UCSD-AML1 (cell line): ENCODE measurements around the gene KCNF1.

Experiments
- DNase-seq: peaks from one replicate; lab custom pipeline; 2025; ENCODE audit not compliant: unreplicated experiment; lab: John Stamatoyannopoulos, UW

KCNF1 gene

GRCh38 chr2:10911291-10912075 is at the start of gene KCNF1:
KCNF1 (plus strand) TSS chr2:10911934; CDS start chr2:10912427, 493 bp downstream.
- no peak for DNase-seq

GRCh38 chr2:10862330-10862729 is 49.4 kb upstream of the KCNF1 start:
- no peak for DNase-seq

- DNase-seq = no peak
These were observed 48.7 kb upstream of the KCNF1 start for GRCh38 chr2:10863047-10863446.

- peak; percentile 50 for DNase-seq
These were observed 47.9 kb upstream of the KCNF1 start for GRCh38 chr2:10863837-10864236.

GRCh38 chr2:10864251-10864650 is 47.5 kb upstream of the KCNF1 start:
- no peak for DNase-seq

GRCh38 chr2:10864861-10865636 is 46.7 kb upstream of the KCNF1 start:
- no peak for DNase-seq

GRCh38 chr2:10865841-10866240 is 45.9 kb upstream of the KCNF1 start:
- no peak for DNase-seq

GRCh38 chr2:10867692-10868420 is 43.9 kb upstream of the KCNF1 start:
- DNase-seq = no peak

GRCh38 chr2:10868465-10869314 is 43.0 kb upstream of the KCNF1 start:
- DNase-seq = no peak

- DNase-seq = no peak
These were observed 39.8 kb upstream of the KCNF1 start for GRCh38 chr2:10871978-10872377.

- no peak for DNase-seq
These were observed 38.6 kb upstream of the KCNF1 start for GRCh38 chr2:10873171-10873570.

- no peak for DNase-seq
These were observed 37.8 kb upstream of the KCNF1 start for GRCh38 chr2:10873790-10874437.

GRCh38 chr2:10875126-10875525 is 36.6 kb upstream of the KCNF1 start:
- no peak for DNase-seq

- no peak for DNase-seq
These were observed 35.3 kb upstream of the KCNF1 start for GRCh38 chr2:10876394-10876793.

- no peak for DNase-seq
These were observed 34.8 kb upstream of the KCNF1 start for GRCh38 chr2:10876963-10877362.

- peak; percentile 22 for DNase-seq
These were observed 34.1 kb upstream of the KCNF1 start for GRCh38 chr2:10877651-10878111.

- DNase-seq = no peak
These were observed 33.3 kb upstream of the KCNF1 start for GRCh38 chr2:10878268-10878915.

- no peak for DNase-seq
These were observed 32.6 kb upstream of the KCNF1 start for GRCh38 chr2:10879159-10879558.
